ENCODE results near the gene PLPP1. TPM values are rescaled to one million over a fixed set of nuclear protein-coding genes. Genes with fewer than 3 reads are reported as not detected.

Gene PLPP1
- total and polyA plus RNA-seq, 8 donors: 56.2 to 93.6 (median 85.1) TPM

DNA sequence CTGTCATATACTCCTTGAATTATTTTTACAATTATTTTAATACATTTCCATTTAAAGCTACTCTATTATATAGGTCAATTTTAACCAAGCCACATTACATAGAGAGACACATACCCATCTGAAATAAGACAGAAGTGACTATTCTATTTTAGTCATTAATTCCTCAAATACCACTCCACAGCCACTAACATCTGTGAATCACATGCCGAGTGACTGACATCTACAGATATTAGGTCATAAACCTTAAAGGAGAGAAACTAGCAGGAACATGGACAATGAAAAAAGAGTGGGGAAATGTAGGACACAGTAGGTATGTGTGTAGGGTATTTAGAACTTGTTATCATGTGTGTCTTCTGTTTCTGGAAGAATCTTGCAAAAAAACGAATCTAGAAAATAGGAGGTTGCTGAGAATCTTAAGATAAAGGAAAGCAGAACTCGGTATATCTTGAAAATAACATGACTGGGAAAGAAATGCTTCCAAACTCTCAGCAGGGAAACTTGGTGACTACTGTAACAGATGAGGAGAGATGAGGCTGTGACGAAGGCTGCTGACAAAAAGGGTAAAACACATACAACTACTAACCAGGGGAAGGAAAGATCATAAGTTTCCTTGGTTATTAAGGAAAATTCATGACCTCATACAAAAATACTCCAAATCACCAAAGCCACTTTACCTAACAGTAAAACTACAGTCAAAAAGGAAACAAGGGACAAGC lies 84.6 kb downstream of the PLPP1 start:
- no peak overlapping the region for H3K27ac ChIP-seq
- DNase-seq (no peak), ATAC-seq (no peak)
- no peak overlapping the region for H3K4me3 ChIP-seq
- intact Hi-C loops (cut with DNase I): no loop called here
- H3K4me1 ChIP-seq: no peaks in the 10 kb centered on the region
- no peak for TF ChIP-seq CTCF (IDR thresholded peaks at IDR 0.05)
- no peaks in the 10 kb centered on the region for H3K27me3 ChIP-seq
- no peaks in the 10 kb centered on the region for H3K9me3 ChIP-seq
- no peaks in the 10 kb centered on the region for H3K36me3 ChIP-seq

GRCh38 chr5:55446640-55447351 lies 88.0 kb downstream of the PLPP1 start:
- DNase-seq: no peak
- no peaks in the 10 kb centered on the region for H3K36me3 ChIP-seq
- no peak overlapping the region for H3K4me3 ChIP-seq
- intact Hi-C loops (cut with DNase I): no loop called here
- no peaks in the 10 kb centered on the region for H3K4me1 ChIP-seq
- no peak overlapping the region for H3K27ac ChIP-seq
- H3K9me3 ChIP-seq: no peaks in the 10 kb centered on the region
- ATAC-seq: no peak
- TF ChIP-seq CTCF (IDR thresholded peaks at IDR 0.05): no peak
- H3K27me3 ChIP-seq: no peaks in the 10 kb centered on the region

DNA sequence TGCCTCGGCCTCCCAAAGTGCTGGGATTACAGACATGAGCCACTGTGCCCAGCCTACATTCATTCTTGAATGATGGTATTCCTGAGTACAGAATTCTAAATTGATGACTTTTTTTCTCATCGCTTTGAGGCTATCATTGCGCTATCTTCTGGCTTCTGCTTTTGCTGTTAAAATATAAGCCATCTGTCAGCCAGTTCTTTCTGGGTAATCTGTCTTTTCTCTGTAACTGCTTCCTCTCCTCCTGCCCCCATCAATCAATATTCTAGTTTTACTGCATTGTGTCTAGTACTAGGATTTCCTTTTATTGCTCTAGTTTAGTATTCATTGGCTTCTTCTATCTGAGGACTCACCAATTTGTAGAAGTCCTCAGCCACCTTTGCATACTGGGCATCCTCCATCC lies 89.0 kb downstream of the PLPP1 start:
- intact Hi-C loops (cut with DNase I): no loop called here
- no peaks in the 10 kb centered on the region for H3K36me3 ChIP-seq
- H3K4me3 ChIP-seq: no peak overlapping the region
- H3K4me1 ChIP-seq: no peaks in the 10 kb centered on the region
- no peaks in the 10 kb centered on the region for H3K27me3 ChIP-seq
- ATAC-seq (no peak), DNase-seq (no peak)
- TF ChIP-seq CTCF (IDR thresholded peaks at IDR 0.05): no peak
- no peaks in the 10 kb centered on the region for H3K9me3 ChIP-seq
- no peak overlapping the region for H3K27ac ChIP-seq

DNA sequence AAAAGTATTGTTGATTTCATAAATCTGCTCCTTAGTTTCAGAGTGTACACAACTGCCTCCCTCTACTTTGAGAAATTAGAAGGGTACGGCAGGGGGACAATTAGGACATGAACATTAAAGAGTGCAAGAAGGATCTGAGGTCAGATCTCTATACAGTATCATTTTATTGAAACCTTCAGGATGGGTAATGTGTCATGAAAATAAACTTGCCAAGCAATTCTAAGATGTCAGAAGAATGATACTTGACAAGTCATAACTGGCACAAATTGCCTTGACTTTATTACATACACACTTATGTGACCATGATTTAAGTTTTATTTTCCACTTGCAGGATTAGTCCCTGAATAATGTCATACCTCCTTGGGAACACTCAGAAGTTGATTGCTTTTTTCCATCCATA lies 92.8 kb downstream of the PLPP1 start:
- H3K9me3 ChIP-seq: no peaks in the 10 kb centered on the region
- no peak overlapping the region for H3K27ac ChIP-seq
- intact Hi-C loops (cut with DNase I): no loop called here
- DNase-seq: no peak
- H3K27me3 ChIP-seq: no peaks in the 10 kb centered on the region
- no peak for ATAC-seq
- no peak overlapping the region for H3K4me3 ChIP-seq
- H3K36me3 ChIP-seq: no peaks in the 10 kb centered on the region
- peaks cover 11 to 13% of the 10 kb centered on the region in 2 donors for H3K4me1 ChIP-seq
- no peak for TF ChIP-seq CTCF (IDR thresholded peaks at IDR 0.05)

GRCh38 chr5:55441107-55441771 lies 93.5 kb downstream of the PLPP1 start:
- DNase-seq: no peak
- Histone ChIP-seq H3K9me3 (no peaks in the 10 kb centered on the region), H3K4me3 (no peak overlapping the region), H3K36me3 (no peaks in the 10 kb centered on the region), H3K27ac (no peak overlapping the region), H3K4me1 (peaks cover 11 to 13% of the 10 kb centered on the region in 2 donors), H3K27me3 (no peaks in the 10 kb centered on the region)
- TF ChIP-seq CTCF (IDR thresholded peaks at IDR 0.05): no peak
- ATAC-seq: no peak
- intact Hi-C loops (cut with DNase I): no loop called here

Measured in left lung (tissue), 10 donors.